ENCODE measurements around the gene IGSF6. TPM values are rescaled to one million over a fixed set of nuclear protein-coding genes. Genes with fewer than 3 reads are reported as not detected.
A peak's percentile ranks its signal among the peaks of the same experiment; 100 is the strongest.
"Not testable (repeated sequence)": the region's sequence is repeated elsewhere in the genome, so short reads cannot be mapped to it uniquely, and the experiment has no call there.

Gene IGSF6
- polyA plus RNA-seq, 3 donors = 86.2 to 276 (median 159) TPM

DNA sequence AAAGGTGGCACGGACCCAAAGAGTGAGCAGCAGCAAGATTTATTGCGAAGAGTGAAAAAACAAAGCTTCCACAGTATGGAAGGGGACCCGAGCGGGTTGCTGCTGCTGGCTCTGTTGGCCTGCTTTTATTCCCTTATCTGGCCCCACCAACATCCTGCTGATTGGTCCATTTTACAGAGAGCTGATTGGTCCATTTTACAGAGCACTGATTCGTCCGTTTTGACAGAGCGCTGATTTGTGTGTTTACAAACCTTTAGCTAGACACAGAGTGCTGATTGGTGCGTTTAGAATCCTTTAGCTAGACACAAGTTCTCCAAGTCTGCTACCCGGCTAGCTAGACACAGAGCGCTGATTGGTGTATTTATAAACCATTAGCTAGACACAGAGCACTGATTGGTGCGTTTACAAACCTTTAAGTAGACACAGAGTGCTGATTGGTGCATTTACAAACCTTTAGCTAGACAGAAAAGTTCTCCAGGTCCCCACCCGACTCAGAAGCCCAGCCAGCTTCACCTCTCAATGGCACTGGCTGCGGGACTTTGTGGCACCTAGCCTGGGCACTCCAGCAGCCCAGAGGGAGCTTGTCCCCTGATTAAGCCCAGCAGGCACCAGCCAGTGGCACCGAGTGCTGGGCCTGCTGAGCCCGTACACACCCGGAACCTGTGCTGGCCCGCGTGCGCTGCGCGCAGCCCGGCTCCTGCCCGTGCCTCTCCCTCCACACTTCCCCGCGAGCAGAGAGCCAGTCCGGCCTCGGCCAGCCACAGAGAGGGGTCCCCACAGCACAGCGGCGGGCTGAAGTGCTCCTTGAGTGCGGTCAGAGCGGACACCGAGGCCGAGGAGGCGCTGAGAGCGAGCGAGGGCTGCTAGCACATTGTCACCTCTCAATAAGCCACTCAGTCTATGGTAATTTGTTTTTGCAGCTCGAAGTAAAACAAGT is 15.1 kb downstream of the IGSF6 start:
- H3K79me2 ChIP-seq (ENCODE audit: insufficient read depth, low read length) = peaks cover 98% of the 10 kb centered on the region
- no peaks in the 10 kb centered on the region for H3K27me3 Mint-ChIP-seq (ENCODE audit: low read depth in 3 of 3)
- intact Hi-C loops (cut with micrococcal nuclease) = no loop called here
- no peak overlapping the region for H2AFZ ChIP-seq (ENCODE audit: insufficient read depth, low read depth, low read length, poor library complexity, severe bottlenecking)
- H3K27me3 ChIP-seq (ENCODE audit: control insufficient read depth in 2 of 2, insufficient read depth in 2 of 2, low read length in 2 of 2) = no peaks in the 10 kb centered on the region
- no peak overlapping the region for H3K4me3 Mint-ChIP-seq
- H3K4me2 ChIP-seq (replicated peaks; ENCODE audit: extremely low read depth, low read length, poor library complexity, severe bottlenecking) = no peak overlapping the region
- peaks cover 24% of the 10 kb centered on the region for H3K4me1 Mint-ChIP-seq
- H3K27ac ChIP-seq (ENCODE audit: low read depth in 1 of 2, low read length in 2 of 2) = peak overlapping the region in 1 of 2 donors; percentile 63
- H3K4me1 ChIP-seq (ENCODE audit: control insufficient read depth in 1 of 2, insufficient read depth in 2 of 2, low read length in 2 of 2) = peaks cover 23 to 25% of the 10 kb centered on the region in 2 donors
- H3K36me3 ChIP-seq (replicated peaks in 1 of 2; ENCODE audit: control insufficient read depth in 1 of 2, insufficient read depth in 2 of 2, low read length in 2 of 2) = peaks cover 69 to 95% of the 10 kb centered on the region in 2 donors
- DNase-seq = no peak
- H3K4me3 ChIP-seq (replicated peaks in 1 of 3; ENCODE audit: low read depth in 2 of 3, low read length in 3 of 3) = no peak overlapping the region
- no peaks in the 10 kb centered on the region for H3K9me3 ChIP-seq (replicated peaks in 1 of 2; ENCODE audit: control insufficient read depth in 1 of 2, insufficient read depth in 1 of 2, low read length in 2 of 2)
- H3K9me3 Mint-ChIP-seq = peaks cover 0 to 2% (median 0%) of the 10 kb centered on the region in 7 donors
- TF ChIP-seq, protein P1, sequence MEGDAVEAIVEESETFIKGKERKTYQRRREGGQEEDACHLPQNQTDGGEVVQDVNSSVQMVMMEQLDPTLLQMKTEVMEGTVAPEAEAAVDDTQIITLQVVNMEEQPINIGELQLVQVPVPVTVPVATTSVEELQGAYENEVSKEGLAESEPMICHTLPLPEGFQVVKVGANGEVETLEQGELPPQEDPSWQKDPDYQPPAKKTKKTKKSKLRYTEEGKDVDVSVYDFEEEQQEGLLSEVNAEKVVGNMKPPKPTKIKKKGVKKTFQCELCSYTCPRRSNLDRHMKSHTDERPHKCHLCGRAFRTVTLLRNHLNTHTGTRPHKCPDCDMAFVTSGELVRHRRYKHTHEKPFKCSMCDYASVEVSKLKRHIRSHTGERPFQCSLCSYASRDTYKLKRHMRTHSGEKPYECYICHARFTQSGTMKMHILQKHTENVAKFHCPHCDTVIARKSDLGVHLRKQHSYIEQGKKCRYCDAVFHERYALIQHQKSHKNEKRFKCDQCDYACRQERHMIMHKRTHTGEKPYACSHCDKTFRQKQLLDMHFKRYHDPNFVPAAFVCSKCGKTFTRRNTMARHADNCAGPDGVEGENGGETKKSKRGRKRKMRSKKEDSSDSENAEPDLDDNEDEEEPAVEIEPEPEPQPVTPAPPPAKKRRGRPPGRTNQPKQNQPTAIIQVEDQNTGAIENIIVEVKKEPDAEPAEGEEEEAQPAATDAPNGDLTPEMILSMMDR (IDR thresholded peaks at IDR 0.05) = no peak
- WGBS (ENCODE audit: insufficient coverage) = 95% methylated on average over 23 of the region's 37 CpGs
- peak overlapping the region; percentile 65 to 83 (median 77) for H3K27ac Mint-ChIP-seq
- H3K36me3 Mint-ChIP-seq = peaks cover 52 to 73% of the 10 kb centered on the region in 2 donors
- no peak overlapping the region for H3K9ac ChIP-seq (ENCODE audit: insufficient read depth, low read length, poor library complexity, severe bottlenecking)
- H4K20me1 ChIP-seq (ENCODE audit: insufficient read depth, low read length) = peaks cover 89% of the 10 kb centered on the region

DNA sequence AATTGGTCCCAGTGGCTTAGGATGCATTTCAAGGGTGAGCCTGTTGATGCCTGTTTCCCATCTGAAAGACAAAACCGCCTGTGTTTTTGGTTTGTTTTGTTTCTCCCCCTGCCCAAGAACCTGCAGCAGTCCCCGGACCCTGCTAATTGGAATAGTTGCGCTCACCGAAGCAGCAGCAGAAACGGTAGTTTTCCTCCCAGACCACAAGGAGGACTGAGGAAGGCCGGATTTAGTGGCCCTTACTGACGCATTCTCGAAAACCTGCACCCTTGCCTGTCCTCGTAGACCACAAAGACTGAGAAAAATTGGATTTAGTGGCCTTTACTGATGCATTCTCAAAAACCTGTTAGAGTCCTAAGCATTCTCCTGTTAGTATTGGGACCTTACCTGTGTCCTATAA is 16.7 kb downstream of the IGSF6 start:
- H3K4me3 ChIP-seq (replicated peaks in 1 of 3; ENCODE audit: low read depth in 2 of 3, low read length in 3 of 3); H3K27me3 Mint-ChIP-seq (ENCODE audit: low read depth in 3 of 3); H3K27me3 ChIP-seq (ENCODE audit: control insufficient read depth in 2 of 2, insufficient read depth in 2 of 2, low read length in 2 of 2); H3K4me3 Mint-ChIP-seq; H2AFZ ChIP-seq (ENCODE audit: insufficient read depth, low read depth, low read length, poor library complexity, severe bottlenecking); H3K9me3 ChIP-seq (replicated peaks in 1 of 2; ENCODE audit: control insufficient read depth in 1 of 2, insufficient read depth in 1 of 2, low read length in 2 of 2); H3K9ac ChIP-seq (ENCODE audit: insufficient read depth, low read length, poor library complexity, severe bottlenecking); intact Hi-C loops (cut with micrococcal nuclease); DNase-seq; H3K4me2 ChIP-seq (replicated peaks; ENCODE audit: extremely low read depth, low read length, poor library complexity, severe bottlenecking); H3K9me3 Mint-ChIP-seq: not testable (repeated sequence)
- Histone ChIP-seq H3K4me1 (ENCODE audit: control insufficient read depth in 1 of 2, insufficient read depth in 2 of 2, low read length in 2 of 2) (peaks cover 27 to 28% of the 10 kb centered on the region in 2 donors), H3K79me2 (ENCODE audit: insufficient read depth, low read length) (peaks cover 96% of the 10 kb centered on the region), H3K27ac (ENCODE audit: low read depth in 1 of 2, low read length in 2 of 2) (peak overlapping the region in 1 of 2 donors; percentile 7), H4K20me1 (ENCODE audit: insufficient read depth, low read length) (peaks cover 86% of the 10 kb centered on the region), H3K36me3 (replicated peaks in 1 of 2; ENCODE audit: control insufficient read depth in 1 of 2, insufficient read depth in 2 of 2, low read length in 2 of 2) (peaks cover 53 to 81% of the 10 kb centered on the region in 2 donors)
- Mint-ChIP-seq H3K27ac (peak overlapping the region; percentile 13 to 81 (median 70)), H3K36me3 (peaks cover 47 to 66% of the 10 kb centered on the region in 2 donors), H3K4me1 (peaks cover 33% of the 10 kb centered on the region)
- 91% methylated on average over 6 of the region's 9 CpGs for WGBS (ENCODE audit: insufficient coverage)

All from CD14-positive monocyte (primary cell).